ENCODE data around the gene ADPRHL1. TPM values are rescaled to one million over a fixed set of nuclear protein-coding genes. Genes with fewer than 3 reads are reported as not detected.
"Not testable (repeated sequence)": the region's sequence is repeated elsewhere in the genome, so short reads cannot be mapped to it uniquely, and the experiment has no call there.

The ADPRHL1 gene
- total RNA-seq, 4 donors from 2014 or later: 0.72 to 2.7 (median 1.7) TPM

DNA sequence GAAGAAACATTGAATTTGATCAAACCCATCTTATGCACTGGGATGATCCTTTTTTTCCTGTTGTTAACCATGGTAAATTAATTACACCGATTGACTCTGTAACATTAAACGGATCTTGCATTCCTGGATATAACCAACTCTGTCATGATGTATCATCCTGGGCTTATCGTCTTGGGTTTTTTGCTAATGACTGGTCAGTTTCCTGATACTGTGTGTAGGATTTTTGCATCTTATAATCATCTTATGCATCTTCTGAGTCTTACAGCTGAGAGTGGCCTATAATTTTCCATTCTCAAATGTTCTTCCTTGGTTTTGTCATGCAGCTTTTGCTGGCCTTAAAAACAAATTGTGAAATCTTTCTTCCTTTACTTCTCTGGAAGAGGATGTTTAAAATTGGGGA is 24.4 kb upstream of the ADPRHL1 start:
- no peak for ATAC-seq (ENCODE audit: low FRiP score)

DNA sequence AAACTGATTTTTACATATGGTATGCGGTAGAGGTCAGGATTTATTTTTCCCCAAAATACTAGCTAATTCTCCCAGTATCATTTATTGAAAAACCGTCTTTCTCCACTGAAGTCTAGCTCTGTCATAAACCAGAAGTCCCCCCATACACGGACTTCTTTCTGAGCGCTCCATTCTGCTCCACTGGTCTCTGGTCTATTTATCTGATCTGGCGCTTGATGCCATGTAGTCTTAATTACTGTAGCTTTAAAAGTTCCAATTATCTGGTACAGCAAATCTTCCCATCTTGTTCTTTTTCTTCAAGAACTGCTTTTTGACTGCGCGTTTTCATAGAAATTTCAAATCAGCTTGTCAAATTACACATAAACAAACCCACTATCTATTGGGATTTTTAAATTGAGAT is 23.5 kb upstream of the ADPRHL1 start:
- ATAC-seq (ENCODE audit: low FRiP score) (no peak), DNase-seq (ENCODE audit: low spot score) (no peak)
- TF ChIP-seq, protein P1, sequence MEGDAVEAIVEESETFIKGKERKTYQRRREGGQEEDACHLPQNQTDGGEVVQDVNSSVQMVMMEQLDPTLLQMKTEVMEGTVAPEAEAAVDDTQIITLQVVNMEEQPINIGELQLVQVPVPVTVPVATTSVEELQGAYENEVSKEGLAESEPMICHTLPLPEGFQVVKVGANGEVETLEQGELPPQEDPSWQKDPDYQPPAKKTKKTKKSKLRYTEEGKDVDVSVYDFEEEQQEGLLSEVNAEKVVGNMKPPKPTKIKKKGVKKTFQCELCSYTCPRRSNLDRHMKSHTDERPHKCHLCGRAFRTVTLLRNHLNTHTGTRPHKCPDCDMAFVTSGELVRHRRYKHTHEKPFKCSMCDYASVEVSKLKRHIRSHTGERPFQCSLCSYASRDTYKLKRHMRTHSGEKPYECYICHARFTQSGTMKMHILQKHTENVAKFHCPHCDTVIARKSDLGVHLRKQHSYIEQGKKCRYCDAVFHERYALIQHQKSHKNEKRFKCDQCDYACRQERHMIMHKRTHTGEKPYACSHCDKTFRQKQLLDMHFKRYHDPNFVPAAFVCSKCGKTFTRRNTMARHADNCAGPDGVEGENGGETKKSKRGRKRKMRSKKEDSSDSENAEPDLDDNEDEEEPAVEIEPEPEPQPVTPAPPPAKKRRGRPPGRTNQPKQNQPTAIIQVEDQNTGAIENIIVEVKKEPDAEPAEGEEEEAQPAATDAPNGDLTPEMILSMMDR (IDR thresholded peaks at IDR 0.05): no peak

More for the DNA sequence above, 24.4 kb upstream of the ADPRHL1 start:
- no peak for DNase-seq (ENCODE audit: low spot score)
- TF ChIP-seq, protein P1 (IDR thresholded peaks at IDR 0.05): no peak

DNA sequence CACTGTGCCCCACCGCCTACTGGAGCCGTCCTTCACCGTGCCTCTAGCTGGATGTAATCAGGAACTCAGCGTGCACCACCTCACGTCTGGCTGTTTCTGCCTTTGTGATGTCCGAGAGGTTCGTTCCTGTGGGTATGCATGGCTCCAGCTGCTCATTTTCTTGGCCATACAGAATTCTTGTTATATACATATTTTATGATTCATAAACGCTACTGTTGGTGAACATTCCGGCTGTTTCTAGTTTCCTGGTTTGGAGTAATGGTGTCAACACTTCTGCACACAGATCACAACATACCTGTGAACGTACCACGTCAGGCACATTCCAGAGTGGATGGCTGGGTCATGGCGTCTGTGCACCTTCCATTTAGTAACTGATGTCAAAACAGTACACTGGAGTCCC is 22.6 kb upstream of the ADPRHL1 start:
- ATAC-seq (ENCODE audit: low FRiP score) (no peak), DNase-seq (ENCODE audit: low spot score) (no peak)
- TF ChIP-seq, protein P1 (IDR thresholded peaks at IDR 0.05): no peak

DNA sequence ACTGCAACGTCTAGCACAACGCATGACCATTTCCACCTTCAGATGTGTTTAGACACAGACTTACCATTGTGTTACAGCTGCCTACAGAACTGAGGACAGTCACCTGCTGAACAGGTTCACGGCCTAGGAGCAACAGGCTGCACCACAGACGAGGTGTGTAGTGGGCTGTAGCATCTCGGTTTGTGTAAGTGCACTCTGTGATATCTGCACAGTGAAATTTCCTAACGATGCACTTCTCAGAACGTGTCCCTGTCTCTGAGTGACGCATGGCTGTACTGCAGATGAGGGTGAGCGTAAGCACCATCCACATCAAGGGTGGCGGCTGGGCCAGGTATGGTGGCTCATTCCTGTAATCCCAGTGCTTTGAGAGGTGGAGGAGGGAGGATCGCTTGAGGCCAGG is 22.0 kb upstream of the ADPRHL1 start:
- TF ChIP-seq, protein P1 (IDR thresholded peaks at IDR 0.05): no peak
- DNase-seq (ENCODE audit: low spot score): no peak

DNA sequence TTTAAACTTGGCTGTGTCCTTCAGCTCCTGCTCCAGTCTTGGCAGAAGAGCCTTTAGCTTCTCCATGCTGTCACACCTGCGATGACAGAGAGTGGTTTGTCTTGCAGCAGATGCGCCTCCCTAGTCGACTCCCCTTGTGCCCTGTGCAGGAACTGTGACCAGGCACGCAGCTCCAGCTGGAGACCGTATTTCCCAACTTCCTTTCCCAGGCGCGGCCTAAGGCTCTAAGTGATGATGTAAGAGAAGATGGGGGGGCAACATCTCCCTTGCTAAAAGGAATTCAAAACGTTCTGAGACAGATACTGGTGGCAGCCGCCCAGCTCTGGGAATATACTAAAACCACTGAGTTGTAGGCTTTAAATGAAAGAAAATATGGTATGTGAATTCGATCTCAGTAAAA is 20.9 kb upstream of the ADPRHL1 start:
- ATAC-seq (ENCODE audit: low FRiP score): peak; percentile 51
- DNase-seq (ENCODE audit: low spot score): no peak
- TF ChIP-seq, protein P1 (IDR thresholded peaks at IDR 0.05): no peak

More for the DNA sequence above, 22.0 kb upstream of the ADPRHL1 start:
- ATAC-seq (ENCODE audit: low FRiP score): no peak

DNA sequence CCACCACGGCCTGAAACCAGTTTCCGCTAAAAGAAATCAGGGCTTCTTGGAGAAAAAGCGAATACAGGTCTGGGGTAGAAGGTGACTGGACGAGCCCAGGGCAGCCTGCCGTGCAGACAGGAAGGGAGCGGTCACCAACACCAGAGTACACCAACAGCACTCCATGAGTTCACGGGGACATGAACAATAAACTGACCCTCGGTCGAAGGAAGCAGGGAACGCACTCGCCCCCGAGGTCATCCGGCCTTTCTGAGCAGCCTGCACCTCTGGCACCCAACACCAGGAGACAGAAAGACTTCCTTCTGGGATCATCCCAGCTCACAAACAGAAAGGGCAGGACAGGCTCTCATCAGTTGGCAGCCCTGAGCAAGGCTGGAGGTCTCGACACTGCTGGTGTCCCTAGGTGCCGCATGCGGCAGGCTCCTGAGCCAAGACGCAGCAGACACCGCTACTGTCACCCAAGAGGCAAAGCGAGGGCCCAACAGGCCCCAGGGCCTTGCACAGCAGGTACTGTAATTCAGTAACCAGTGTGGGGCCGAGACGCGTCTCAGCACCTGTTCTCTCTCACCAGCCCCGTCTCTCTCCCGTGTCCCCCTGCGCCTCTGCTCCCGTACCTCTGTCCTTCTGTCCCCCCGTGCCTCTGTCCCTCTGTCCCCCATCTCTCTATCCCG is 19.2 kb upstream of the ADPRHL1 start:
- ATAC-seq (ENCODE audit: low FRiP score) (no peak), DNase-seq (ENCODE audit: low spot score) (no peak)

DNA sequence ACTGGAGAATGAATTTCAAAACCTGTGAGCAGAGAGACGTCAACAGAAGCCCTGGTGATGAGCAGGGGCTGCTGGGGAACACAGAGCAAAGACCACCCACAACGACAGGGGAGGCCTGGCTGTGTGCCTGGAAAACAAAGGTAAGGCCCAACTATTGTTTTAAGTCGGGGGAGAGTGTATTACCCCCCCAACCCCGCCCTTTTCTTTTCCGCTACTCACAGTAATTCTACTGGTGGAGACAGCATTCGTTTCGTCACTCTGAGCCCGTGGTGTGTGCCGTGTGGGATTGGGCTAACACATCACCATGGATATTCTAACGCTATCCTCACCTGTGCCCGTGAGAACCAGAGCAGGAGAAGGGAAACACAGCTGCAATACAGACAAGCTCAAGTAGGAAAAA is 18.6 kb upstream of the ADPRHL1 start:
- TF ChIP-seq, protein P1 (IDR thresholded peaks at IDR 0.05): no peak
- ATAC-seq (ENCODE audit: low FRiP score) (no peak), DNase-seq (ENCODE audit: low spot score) (no peak)

More for the DNA sequence above, 19.2 kb upstream of the ADPRHL1 start:
- TF ChIP-seq, protein P1 (IDR thresholded peaks at IDR 0.05): no peak

DNA sequence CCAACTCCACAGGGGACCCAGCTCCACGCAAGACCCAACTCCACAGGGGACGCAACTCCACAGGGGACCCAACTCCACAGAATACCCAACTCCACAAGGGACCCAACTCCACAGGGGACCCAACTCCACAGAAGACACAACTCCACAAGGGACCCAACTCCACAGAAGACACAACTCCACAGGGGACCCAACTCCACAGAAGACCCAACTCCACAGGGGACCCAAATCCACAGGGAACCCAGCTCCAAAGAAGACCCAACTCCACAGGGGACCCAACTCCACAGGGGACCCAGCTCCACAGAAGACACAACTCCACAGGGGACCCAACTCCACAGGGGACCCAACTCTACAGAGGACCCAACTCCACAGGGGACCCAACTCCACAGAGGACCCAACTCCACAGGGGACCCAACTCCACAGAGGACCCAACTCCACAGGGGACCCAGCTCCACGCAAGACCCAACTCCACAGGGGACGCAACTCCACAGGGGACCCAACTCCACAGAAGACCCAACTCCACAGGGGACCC is 17.4 kb upstream of the ADPRHL1 start:
- not testable (repeated sequence) for ATAC-seq (ENCODE audit: low FRiP score); DNase-seq (ENCODE audit: low spot score)
